A549 (cell line): ENCODE data around the gene TMCO4.

Experiments
- CBX2 ChIP-seq: fragments of 200-600 bp; sonication (generic); IDR thresholded peaks from 2 replicates; pipeline ENCODE4 v1.6.1; 2016; ENCODE audit warnings: low read depth, mild to moderate bottlenecking, borderline replicate concordance
- CTCF ChIP-seq: fragments of >200 bp; sonication (Bioruptor Twin); formaldehyde crosslinking; IDR thresholded peaks from 3 replicates; pipeline ENCODE4 v1.5.1; 2016
- KDM1A ChIP-seq: fragments of 200-600 bp; sonication (generic); IDR thresholded peaks from 2 replicates; pipeline ENCODE4 v1.6.1; 2016; ENCODE audit warnings: low read depth, mild to moderate bottlenecking
- POLR2A ChIP-seq: IDR thresholded peaks from 2 replicates; pipeline ENCODE4 v1.6.1; 2012; ENCODE audit warnings: mild to moderate bottlenecking, low read length

- TF ChIP-seq CTCF (no peak), KDM1A (no peak), POLR2A (no peak), CBX2 (no peak)
Observed at GRCh38 chr1:19705464-19705863, 94.3 kb downstream of the TMCO4 start.
